HuH-7.5 (cell line): Measurements from ENCODE around the gene RALGDS.
"Not testable (repeated sequence)": the region's sequence is repeated elsewhere in the genome, so short reads cannot be mapped to it uniquely, and the experiment has no call there.

Experiments
- DNase-seq: peaks from one replicate; pipeline ENCODE4 v3.0.0; 2011; ENCODE audit warnings: low spot score

Gene RALGDS

GRCh38 chr9:133087429-133088145 lies 33.5 kb downstream of the RALGDS start:
- DNase-seq, result no peak

DNA sequence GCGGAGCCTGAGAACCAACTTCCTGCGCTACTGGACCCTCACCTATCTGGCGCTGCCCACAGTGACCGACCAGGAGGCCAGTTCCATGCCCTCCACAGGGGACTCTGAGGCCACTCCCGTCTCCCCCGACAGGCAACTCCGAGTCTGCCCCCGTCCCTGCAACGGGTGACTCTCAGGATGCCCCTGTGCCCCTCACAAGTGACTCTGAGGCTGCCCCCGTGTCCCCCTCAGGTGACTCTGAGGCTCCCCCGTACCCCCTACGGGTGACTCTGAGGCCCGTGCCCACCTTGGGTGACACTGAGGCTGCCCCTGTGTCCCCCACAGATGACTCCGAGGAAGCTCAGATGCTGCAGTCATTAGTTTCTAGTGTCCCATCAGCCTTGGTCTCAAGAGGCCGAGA lies 34.1 kb downstream of the RALGDS start:
- DNase-seq, result no peak

DNA sequence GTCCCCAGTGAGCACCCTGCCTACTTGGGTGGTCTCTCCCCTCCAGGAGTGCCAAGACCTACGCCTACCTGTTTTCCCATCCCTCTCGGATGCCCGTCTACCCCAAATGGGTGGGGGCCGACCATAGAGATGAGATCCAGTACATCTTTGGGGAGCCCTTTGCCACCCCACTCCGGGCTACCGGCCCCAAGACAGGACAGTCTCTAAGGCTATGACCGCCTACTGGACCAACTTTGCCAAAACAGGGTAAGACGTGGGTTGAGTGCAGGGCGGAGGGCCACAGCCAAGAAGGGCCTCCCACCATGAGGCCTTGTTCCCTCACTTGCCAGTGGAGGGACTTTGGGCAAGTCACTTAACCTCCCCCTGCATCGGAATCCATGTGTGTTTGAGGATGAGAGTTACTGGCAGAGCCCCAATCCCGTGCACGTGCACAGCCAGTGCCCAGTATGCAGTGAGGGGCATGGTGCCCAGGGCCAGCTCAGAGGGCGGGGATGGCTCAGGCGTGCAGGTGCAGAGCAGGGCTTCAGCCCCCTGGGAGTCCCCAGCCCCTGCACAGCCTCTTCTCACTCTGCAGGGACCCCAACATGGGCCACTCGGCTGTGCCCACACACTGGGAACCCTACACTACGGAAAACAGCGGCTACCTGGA lies 34.7 kb downstream of the RALGDS start:
- not testable (repeated sequence) for DNase-seq

DNA sequence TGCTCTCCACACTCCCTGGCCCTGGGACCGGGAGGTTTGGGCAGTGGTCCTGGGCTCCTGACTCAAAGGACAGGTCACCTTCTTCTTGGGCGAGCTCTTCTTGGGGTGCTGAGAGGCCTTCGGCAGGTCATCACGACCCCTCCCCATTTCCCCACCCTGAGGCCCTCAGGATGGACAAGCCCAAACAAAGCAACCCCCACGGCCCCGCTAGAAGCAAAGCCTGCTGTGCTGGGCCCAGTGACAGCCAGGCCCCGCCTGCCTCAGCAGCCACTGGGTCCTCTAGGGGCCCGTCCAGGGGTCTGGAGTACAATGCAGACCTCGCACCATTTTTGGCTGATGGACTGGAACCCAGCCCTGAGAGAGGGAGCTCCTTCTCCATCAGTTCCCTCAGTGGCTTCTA lies 37.4 kb downstream of the RALGDS start:
- DNase-seq, result not testable (repeated sequence)

GRCh38 chr9:133081957-133082644 lies 38.9 kb downstream of the RALGDS start:
- DNase-seq, result not testable (repeated sequence)

GRCh38 chr9:133080786-133081779 lies 40.0 kb downstream of the RALGDS start:
- not testable (repeated sequence) for DNase-seq

DNA sequence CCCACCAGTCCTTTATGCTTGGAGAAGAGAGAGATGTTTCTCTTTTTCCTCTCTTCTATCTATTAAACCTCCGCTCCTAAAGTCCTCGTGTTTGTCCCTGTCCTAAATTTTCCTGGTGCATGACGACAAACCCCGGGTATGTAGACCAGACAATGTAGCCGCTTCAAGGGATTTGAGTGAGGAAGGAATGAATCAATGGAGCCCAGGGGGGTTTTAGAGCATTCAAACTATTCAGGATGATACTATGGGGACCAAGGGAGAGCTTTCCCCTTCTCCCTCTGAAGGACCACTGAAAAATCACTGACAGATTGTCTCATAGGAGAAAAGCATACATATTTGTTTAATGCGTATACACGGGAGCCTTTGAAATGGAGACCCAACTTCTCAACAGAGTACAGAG lies 40.9 kb downstream of the RALGDS start:
- DNase-seq, result no peak

GRCh38 chr9:133078486-133078885 lies 42.6 kb downstream of the RALGDS start:
- no peak for DNase-seq

DNA sequence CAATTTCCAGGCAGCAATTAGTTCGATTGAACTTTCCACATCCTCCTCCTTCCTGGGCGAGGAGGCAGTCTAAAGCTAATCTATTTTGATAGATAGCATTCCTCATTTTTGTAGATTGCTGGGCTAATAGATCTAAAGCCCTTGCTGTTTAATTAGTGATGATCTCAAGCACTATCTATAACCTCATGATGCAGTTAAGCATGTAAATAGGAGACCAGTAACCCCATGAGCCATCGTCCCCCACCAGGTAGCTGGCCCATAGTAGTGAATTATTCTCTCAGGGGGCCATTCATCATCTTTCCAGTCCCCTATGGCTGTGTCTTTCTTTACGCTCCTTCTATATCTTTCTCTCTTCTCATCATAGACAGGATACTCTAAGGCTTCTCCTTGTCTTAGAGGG lies 44.3 kb downstream of the RALGDS start:
- no peak for DNase-seq

GRCh38 chr9:133075925-133076630 lies 45.0 kb downstream of the RALGDS start:
- DNase-seq, result no peak

- no peak for DNase-seq
These were observed 46.9 kb downstream of the RALGDS start for GRCh38 chr9:133074111-133074651.

DNA sequence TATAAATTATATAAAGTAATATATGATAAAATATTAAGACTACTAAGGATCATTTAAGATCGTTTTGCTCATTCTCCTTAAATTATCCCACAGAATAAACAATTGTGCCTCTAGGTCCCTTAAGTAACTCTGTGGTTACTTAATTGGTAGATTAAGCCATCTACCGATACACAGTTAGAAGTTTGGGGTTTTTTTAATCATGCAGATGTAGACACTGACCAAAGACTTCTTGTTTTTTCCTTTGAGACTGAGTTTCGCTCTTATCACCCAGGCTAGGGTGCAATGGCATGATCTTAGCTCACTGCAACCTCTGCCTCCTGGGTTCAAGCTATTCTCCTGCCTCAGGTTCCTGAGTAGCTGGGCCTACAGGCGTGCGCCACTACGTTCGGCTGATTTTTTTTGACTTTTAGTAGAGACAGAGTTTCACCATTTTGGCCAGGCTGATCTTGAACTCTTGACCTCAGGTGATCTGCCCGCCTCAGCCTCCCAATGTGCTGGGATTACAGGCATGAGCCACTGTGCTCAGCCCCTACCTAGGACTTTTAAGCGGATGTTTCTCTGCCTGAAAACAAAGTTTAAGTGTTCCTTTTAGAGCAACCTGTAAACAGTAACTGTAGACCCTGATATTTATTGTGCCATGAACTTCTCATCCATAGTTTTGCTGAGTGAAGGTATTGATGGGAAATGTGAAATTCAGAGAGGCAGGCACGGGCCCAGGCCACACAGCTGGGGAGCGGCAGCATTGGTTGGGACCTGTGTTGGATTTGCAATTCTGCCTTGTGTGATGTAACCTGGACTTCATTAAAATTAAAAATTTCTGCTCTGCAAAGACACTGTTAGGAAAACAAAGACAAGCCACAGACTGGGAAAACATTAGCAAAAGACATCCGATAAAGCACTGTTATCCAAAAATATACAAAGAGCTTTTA lies 47.7 kb downstream of the RALGDS start:
- DNase-seq, result no peak

DNA sequence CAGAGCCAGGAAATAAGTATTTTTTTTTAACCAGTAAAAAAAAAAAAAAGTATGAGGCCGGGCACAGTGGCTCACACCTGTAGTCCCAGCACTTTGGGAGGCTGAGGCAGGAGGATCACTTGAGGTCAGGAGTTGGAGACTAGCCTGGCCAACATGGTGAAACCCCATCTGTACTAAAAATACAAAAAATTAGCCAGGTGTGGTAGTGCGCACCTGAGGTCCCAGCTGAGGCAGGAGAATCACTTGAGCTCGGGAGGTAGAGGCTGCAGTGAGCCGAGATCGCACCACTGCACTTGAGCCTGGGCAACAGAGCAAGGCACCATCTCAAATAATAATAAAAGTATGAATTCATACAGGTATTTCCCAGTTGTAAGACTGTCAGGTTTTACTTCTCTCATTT lies 48.8 kb downstream of the RALGDS start:
- DNase-seq, result not testable (repeated sequence)

DNA sequence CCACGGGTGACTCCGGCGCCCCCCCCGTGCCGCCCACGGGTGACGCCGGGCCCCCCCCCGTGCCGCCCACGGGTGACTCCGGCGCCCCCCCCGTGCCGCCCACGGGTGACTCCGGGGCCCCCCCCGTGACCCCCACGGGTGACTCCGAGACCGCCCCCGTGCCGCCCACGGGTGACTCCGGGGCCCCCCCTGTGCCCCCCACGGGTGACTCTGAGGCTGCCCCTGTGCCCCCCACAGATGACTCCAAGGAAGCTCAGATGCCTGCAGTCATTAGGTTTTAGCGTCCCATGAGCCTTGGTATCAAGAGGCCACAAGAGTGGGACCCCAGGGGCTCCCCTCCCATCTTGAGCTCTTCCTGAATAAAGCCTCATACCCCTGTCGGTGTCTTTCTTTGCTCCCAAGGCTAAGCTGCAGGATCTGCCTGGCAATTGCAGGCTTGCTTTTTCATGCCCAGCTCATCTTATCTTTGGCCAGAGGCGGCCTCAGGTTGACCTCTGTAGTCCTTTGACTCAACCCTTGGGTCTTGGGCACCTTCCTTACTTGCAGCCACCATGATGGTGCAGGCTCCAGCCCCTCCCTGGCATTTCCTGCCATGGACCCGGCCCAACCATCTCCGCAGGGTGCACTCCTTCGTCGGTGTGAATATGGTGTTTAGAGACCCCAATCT lies 49.4 kb downstream of the RALGDS start:
- no peak for DNase-seq

GRCh38 chr9:133070985-133071384 lies 50.1 kb downstream of the RALGDS start:
- DNase-seq, result not testable (repeated sequence)

DNA sequence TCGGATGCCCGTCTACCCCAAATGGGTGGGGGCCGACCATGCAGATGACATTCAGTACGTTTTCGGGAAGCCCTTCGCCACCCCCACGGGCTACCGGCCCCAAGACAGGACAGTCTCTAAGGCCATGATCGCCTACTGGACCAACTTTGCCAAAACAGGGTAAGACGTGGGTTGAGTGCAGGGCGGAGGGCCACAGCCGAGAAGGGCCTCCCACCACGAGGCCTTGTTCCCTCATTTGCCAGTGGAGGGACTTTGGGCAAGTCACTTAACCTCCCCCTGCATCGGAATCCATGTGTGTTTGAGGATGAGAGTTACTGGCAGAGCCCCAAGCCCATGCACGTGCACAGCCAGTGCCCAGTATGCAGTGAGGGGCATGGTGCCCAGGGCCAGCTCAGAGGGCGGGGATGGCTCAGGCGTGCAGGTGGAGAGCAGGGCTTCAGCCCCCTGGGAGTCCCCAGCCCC lies 50.5 kb downstream of the RALGDS start:
- not testable (repeated sequence) for DNase-seq

GRCh38 chr9:133068431-133068830 lies 52.6 kb downstream of the RALGDS start:
- not testable (repeated sequence) for DNase-seq

GRCh38 chr9:133067813-133068212 lies 53.2 kb downstream of the RALGDS start:
- no peak for DNase-seq

- DNase-seq, result no peak
These were observed 54.0 kb downstream of the RALGDS start for GRCh38 chr9:133067006-133067405.
